Activated CD8-positive, alpha-beta memory T cell treated with anti-CD3 and anti-CD28 coated beads for 24 hours (primary cell): ENCODE measurements around the gene TRAPPC3.
"Not testable (repeated sequence)": the region's sequence is repeated elsewhere in the genome, so short reads cannot be mapped to it uniquely, and the experiment has no call there.

ENCODE experiments used
- DNase-seq: peaks from one replicate; pipeline ENCODE4 v3.0.0-alpha.2; 2020

The TRAPPC3 gene

DNA sequence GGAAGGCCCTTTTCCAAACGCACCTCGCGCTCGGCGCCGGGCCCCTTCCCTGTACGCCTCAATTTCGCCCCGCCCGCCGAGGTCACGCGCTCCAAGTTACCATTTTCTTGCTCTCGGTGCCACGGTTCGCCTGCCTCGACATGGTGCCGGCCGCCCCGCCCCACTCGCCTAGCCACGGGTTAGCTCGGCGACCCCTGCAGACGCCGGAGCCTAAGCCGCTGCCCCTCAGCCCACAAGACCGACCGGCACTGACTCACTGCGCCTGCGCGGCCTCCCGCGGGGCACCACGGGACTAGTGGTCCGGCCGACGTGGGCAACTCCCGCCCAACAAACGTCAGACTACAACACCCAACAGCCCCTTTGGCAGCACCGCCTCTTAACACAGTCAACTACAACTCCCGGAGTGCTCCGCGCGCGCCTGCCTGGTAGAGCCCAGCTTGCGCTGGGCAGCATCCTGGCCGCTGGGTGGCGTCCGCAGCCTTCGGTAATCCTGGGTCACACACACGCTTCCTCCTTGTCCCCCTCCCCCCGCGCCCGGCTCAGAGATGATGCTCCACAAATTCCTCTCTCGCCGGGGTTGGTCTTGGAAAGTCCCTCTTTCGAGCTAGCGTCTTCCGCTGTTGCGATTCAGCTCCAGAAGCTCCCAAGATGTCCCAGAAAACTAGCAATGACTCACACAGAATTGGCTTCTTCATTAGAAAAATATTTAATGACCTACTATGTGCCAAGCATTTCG lies at the start of gene TRAPPC3:
Gene TRAPPC3, minus strand, starts transcription at position 250 of the 736 bp plus-strand sequence. Its CDS starts 108 bp downstream, at position 142.
- peak; percentile 98 for DNase-seq

- no peak for DNase-seq
Observed at GRCh38 chr1:36198641-36199040, 49.4 kb upstream of the TRAPPC3 start.

- not testable (repeated sequence) for DNase-seq
Observed at GRCh38 chr1:36196805-36197204, 47.5 kb upstream of the TRAPPC3 start.

DNA sequence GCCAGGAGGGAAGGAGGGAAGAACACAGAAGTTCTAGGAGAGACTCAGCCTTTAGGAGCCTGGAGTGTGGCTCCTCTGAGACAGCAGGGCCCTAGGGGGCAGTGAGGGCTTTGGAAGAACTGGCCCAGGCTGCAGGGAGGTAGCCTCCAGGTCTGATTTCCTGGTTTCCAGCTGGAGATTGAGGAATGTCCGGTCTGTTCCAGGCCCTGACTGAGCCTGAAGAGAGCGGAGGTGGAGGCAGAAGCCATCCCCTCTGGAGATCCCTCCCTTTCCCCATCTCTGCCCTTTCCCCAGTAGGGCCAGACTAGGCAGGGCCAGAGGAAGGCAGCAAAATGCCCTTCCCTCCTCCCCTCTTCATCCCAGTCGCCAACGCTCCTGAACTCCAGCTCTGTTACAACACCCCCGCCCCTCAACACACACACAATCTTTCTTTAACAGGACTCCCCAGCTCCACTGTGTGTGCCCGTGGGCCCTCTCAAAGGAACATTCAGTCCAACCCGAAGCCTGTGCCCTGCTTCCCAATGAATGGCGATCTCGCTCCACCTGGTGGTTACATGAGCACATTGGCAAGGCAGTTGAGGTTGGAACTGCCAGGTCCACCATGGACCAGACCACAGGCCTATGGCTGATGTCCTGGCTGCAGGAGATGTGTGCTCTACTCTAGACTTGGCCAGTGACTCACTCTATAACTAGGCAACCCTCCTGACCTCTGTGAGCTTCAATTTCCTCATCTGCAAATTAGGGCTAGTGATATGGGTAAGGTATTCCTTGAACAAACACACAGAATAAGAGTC lies 38.7 kb upstream of the TRAPPC3 start:
- peak; percentile 85 for DNase-seq

DNA sequence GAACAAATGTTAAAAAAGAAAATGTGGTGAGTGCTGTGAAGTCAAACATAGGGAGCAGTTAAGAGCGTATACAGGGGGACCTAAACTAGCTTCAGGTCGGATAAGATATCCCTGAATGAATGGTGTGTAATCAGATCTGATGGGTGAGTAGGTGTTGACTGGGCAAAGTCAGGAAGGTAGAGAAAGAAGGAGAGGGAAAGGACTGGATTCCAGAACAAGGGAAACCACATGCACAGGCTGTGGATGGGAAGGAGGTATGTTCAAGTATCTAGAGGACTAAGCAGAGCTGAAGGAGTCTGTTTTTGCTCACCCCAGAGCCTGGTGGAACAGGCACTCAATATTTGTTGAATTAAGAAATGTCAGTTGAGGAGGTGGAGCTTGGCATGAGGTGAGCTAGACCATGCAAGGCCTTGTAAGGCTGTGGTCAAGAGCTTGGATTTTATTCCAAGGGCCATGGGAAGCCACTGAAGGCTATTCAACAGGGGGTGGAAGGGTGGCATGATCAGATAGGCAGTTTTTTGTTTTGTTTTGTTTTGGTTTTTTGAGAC lies 34.1 kb upstream of the TRAPPC3 start:
- no peak for DNase-seq

- no peak for DNase-seq
Observed at GRCh38 chr1:36182734-36183133, 33.4 kb upstream of the TRAPPC3 start.

- no peak for DNase-seq
Observed at GRCh38 chr1:36179220-36179600, 29.9 kb upstream of the TRAPPC3 start.

- DNase-seq: no peak
Observed at GRCh38 chr1:36178471-36179219, 29.4 kb upstream of the TRAPPC3 start.

DNA sequence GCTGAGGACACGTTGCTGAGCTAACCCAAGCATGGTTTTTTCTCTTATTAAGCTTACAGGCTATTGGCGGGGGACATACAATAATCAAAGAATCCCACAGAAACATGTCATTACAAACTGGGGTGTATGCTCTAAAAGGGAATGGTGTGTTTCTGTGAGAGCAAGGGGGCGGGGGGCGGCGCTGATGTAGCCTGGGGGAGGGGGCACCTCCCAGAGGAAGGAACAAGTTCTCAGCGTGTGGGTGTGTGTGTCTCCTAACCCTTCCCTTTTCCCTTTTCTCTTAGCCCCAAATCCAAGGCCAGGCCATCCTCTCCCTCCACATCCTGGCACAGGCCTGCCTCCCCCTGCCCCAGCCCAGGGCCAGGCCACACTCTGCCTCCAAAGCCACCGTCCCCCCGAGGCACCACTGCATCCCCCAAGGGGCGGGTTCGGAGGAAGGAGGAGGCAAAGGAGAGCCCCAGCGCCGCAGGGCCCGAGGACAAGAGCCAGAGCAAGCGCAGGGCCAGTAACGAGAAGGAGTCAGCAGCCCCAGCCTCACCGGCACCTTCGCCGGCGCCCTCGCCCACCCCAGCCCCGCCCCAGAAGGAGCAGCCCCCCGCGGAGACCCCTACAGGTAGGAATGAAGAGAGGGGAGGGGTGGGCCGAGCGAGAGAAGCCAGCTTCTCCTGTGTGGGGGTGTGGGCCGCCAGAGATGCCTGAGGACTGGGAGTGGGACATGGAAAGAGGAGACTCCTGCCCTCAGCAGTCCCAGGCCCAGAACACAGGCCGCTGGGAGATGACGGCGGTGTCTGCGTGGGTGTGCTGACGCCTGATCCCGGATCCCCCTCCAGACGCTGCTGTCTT lies 28.5 kb upstream of the TRAPPC3 start:
- no peak for DNase-seq

DNA sequence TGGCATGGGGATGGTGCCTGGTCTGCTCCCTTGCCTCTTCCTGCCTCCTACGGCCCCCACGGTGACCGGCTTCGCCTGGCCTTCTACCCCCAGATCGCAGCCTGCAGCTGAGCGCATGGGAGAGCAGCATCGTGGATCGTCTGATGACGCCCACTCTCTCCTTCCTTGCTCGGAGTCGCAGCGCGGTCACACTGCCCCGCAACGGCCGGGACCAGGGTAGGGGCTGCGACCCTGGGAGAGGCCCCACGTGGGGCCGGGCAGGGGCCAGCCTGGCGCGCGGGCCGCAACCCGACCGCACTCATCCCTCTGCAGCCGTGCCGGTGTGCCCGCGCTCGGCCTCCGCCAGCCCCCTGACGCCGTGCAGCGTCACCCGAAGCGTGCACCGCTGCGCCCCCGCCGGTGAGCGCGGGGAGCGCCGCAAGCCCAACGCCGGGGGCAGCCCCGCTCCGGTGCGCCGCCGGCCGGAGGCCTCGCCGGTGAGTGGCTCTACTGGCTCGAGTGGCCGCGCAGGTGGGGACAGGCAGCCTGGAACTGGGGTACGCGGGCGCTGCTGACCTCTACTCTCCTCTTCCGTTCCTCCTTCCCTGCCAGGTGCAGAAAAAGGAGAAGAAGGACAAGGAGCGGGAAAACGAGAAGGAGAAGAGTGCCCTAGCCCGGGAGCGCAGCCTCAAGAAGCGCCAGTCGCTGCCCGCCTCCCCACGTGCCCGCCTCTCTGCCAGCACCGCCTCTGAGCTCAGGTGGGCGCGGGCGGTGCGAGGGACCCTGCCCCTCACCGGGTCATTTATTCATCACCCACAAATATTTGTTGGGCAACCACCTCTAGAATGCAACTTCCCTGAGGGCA lies 27.0 kb upstream of the TRAPPC3 start:
- no peak for DNase-seq

DNA sequence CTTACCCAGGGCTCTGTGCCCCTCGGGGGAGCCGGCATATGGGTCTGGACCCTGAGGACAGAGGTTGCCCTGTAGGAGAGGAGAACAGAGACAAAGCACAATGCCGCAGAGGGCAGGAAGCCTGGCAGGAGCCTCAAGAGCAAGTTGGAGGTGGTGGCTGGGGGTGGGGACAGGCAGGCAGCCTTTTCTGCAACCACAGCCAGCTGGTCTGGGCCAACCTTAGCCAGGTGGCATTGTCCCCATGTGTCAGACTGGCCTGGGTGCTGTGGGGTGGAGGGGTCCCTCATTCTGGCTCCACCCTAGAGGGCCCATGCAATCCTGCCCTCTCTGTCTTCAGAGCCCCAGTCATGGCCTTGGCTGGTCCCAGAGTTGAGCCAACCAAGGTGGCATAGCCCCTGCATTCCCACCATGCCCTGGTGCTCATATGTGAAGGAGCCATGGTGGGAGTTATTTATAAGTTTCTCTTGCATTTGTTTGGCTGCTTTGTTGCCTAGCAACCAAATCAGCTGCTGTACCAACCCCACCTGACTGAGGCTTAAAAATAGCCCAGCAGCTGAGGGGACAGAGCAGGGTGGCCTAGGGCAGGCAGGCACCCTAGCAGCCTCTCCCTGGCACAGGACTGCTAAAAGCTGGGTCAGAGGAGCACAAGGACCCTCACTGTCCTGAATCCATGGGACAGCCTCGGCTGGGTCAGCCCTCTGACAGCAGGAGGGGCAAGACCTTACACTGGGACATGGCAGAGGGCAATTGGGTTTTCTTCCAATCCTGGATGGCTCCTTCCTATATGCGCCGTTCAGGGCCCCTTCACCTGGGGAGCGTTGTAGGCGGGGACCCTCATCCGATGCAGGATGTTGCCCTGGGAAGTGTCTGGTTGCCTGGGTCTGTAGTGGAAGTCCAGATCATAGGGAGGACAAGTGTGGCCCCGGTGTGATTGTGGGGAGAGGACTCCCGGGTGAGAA lies 26.1 kb upstream of the TRAPPC3 start:
- DNase-seq: no peak

GRCh38 chr1:36174713-36175112 lies 25.4 kb upstream of the TRAPPC3 start:
- no peak for DNase-seq

DNA sequence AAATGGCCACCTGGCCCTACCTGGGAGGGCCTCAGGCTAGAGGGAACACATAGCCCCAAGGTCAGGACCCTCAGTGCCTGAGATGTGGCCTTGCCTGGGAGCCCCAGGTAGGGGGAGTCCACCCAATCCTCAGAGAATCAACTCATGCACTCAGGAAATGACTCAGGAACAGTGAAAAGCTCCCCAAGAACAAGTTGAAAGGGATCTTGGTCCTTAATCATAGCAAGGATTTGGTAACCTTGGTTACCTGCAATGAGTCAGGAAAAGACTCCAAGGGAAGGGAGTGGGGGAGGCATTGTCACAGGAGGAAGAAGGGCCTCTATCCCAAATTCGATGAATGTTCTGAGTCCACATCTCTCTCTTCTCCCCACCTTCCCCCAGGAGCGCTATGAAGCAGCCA lies 23.7 kb upstream of the TRAPPC3 start:
- DNase-seq: no peak

- no peak for DNase-seq
Observed at GRCh38 chr1:36172017-36172747, 22.9 kb upstream of the TRAPPC3 start.

GRCh38 chr1:36170643-36171412 lies 21.5 kb upstream of the TRAPPC3 start:
- DNase-seq: no peak

DNA sequence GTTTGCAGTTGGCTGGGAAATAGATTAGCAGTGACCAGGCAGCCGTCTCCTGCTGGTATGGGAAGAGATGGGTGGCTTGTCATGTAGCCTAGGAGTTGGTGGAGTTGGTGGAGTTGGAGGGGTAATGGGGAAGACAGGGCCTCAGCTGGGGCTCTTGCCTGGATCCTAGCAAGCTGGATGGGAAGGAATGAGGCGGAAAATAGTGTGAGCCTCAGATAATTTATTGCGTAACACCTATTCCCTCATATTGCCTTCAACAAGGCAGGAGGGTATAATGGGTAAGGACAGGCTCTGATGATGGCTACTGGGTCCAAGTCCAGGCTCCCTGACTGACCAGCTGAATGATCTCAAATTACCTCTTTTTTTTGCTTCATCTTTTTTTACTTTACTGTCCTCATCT lies 19.2 kb upstream of the TRAPPC3 start:
- no peak for DNase-seq

DNA sequence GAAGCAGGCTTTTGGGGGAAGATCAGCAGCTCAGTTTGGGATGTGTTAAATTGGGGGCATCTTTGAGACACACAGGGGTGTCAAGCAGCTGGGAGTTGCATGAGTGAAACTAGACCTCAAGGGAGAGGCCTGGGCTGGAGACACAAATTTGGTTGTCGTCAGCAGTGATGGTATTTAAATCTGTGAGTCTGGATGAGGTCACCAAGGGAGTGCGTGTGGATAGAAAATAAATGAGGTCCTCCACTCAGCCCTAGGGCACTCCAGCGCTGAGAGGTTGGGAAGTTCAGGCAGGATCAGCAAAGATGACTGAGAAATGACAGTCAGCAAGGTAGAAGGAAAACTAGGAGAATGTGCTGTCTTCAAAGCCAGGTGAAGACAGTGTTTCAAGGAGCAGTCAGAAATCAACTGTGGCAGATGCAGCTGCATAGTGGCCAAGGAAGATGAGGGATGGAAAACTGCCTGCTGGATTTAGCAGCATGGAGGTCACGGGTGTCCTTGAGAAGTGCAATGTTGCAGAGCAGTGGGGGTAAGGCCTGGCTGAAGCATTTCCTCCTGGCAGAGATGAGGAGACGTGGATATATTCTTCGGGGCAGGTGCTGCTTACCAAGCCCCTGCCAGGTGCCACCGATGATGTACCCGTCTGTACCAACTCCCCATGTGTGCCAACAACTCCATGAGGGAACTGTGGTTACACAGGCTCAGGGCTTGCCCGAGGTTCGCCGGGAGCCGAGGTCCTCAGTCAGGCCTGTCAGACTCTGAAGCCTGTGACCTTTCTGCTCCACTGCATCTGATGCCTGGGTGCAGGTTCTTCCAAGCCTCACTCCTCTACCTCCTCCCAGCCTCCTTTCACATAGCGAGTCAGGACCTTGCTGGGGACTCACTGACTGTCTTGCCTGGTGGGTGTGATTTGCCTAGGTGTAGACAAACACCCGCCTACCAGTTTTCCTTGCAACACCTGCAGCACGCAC lies 17.9 kb upstream of the TRAPPC3 start:
- DNase-seq: no peak
